Measurements from ENCODE around the gene BRI3.

BRI3 gene

GRCh38 chr7:98276241-98276761, 5.2 kb upstream of the BRI3 start:
- no peak for DNase-seq
- no peak overlapping the region for H3K27ac ChIP-seq
- no peaks in the 10 kb centered on the region for H3K36me3 ChIP-seq (replicated peaks)
- TF ChIP-seq CTCF (IDR thresholded peaks at IDR 0.05; ENCODE audit: low read depth, low read length, missing control alignments), result no peak
- in situ Hi-C loops (cut with HindIII; ENCODE audit: low pct_ligation_motif_present, low sequenced_read_pairs), result loop anchor here (25.0 kb wide), 1 partner anchor 586 kb away; the partner anchor contains the start of gene TMEM130
- H3K27me3 ChIP-seq (replicated peaks), result no peaks in the 10 kb centered on the region
- H3K4me3 ChIP-seq (ENCODE audit: low read depth, low read length), result no peak overlapping the region

- H3K27ac ChIP-seq, result no peak overlapping the region
- H3K36me3 ChIP-seq (replicated peaks), result no peaks in the 10 kb centered on the region
- H3K27me3 ChIP-seq (replicated peaks), result no peaks in the 10 kb centered on the region
- H3K4me3 ChIP-seq (ENCODE audit: low read depth, low read length), result no peak overlapping the region
- no peak for TF ChIP-seq CTCF (IDR thresholded peaks at IDR 0.05; ENCODE audit: low read depth, low read length, missing control alignments)
- in situ Hi-C loops (cut with HindIII; ENCODE audit: low pct_ligation_motif_present, low sequenced_read_pairs), result loop anchor here (25.0 kb wide), 1 partner anchor 584 kb away; the partner anchor contains the start of gene TMEM130
- no peak for DNase-seq
These were observed 3.1 kb upstream of the BRI3 start for GRCh38 chr7:98278408-98278807.

- no peak for DNase-seq
- no peak for TF ChIP-seq CTCF (IDR thresholded peaks at IDR 0.05; ENCODE audit: low read depth, low read length, missing control alignments)
- in situ Hi-C loops (cut with HindIII; ENCODE audit: low pct_ligation_motif_present, low sequenced_read_pairs), result loop anchor here (25.0 kb wide), 1 partner anchor 583 kb away; the partner anchor contains the start of gene TMEM130
- Histone ChIP-seq H3K4me3 (ENCODE audit: low read depth, low read length) (no peak overlapping the region), H3K36me3 (replicated peaks) (peaks cover 5% of the 10 kb centered on the region), H3K27me3 (replicated peaks) (no peaks in the 10 kb centered on the region), H3K27ac (no peak overlapping the region)
These were observed 2.5 kb upstream of the BRI3 start for GRCh38 chr7:98278936-98279335.

GRCh38 chr7:98280296-98280695, 1.2 kb upstream of the BRI3 start:
- H3K36me3 ChIP-seq (replicated peaks), result peaks cover 8% of the 10 kb centered on the region
- in situ Hi-C loops (cut with HindIII; ENCODE audit: low pct_ligation_motif_present, low sequenced_read_pairs), result loop anchor here (25.0 kb wide), 1 partner anchor 582 kb away; the partner anchor contains the start of gene TMEM130
- no peak overlapping the region for H3K4me3 ChIP-seq (ENCODE audit: low read depth, low read length)

GRCh38 chr7:98281757-98282606, 496 bp downstream of the BRI3 start:
- in situ Hi-C loops (cut with HindIII; ENCODE audit: low pct_ligation_motif_present, low sequenced_read_pairs), result loop anchor here (25.0 kb wide), 1 partner anchor 580 kb away; the partner anchor contains the start of gene TMEM130
- Histone ChIP-seq H3K4me3 (ENCODE audit: low read depth, low read length) (peak overlapping the region; percentile 91), H3K36me3 (replicated peaks) (peaks cover 13% of the 10 kb centered on the region), H3K27me3 (replicated peaks) (no peaks in the 10 kb centered on the region), H3K27ac (peak overlapping the region; percentile 85)
- no peak for DNase-seq
- no peak for TF ChIP-seq CTCF (IDR thresholded peaks at IDR 0.05; ENCODE audit: low read depth, low read length, missing control alignments)

More at GRCh38 chr7:98280296-98280695, 1.2 kb upstream of the BRI3 start:
- TF ChIP-seq CTCF (IDR thresholded peaks at IDR 0.05; ENCODE audit: low read depth, low read length, missing control alignments), result no peak
- DNase-seq, result no peak
- H3K27ac ChIP-seq, result no peak overlapping the region
- no peaks in the 10 kb centered on the region for H3K27me3 ChIP-seq (replicated peaks)

Data from brain microvascular endothelial cell (primary cell).